Suppressor macrophage (primary cell): ENCODE data around the gene PAGR1.
"Not testable (repeated sequence)": the region's sequence is repeated elsewhere in the genome, so short reads cannot be mapped to it uniquely, and the experiment has no call there.

Source experiments
- DNase-seq, 4 experiments: peaks; one replicate each; pipeline ENCODE4 v3.0.0-alpha.2; 2020 to 2022

The PAGR1 gene

GRCh38 chr16:29812754-29813643 lies 3.0 kb upstream of the PAGR1 start:
- DNase-seq = no peak

- no peak for DNase-seq
Measured at GRCh38 chr16:29813644-29814562, 2.0 kb upstream of the PAGR1 start.

DNA sequence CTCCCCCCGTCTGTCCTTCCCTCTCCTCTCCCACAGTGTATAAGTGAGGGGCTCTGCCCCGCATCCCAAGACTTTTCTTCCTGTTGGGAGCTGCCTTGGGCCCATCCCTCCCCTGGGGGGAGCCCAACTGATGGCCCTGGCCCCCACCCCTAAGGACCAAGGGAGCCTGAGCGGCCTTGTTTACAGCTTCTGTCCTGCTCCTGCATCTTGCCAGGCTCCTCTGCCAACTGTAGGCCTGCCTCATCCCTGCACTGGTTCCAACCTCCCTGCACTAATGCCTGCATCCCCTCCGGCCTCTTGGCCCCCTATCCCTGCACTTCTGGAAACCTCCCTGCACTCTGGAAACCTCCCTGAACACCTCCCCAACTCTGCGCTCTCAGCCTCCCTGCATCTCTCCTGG lies 1.4 kb upstream of the PAGR1 start:
- no peak for DNase-seq

DNA sequence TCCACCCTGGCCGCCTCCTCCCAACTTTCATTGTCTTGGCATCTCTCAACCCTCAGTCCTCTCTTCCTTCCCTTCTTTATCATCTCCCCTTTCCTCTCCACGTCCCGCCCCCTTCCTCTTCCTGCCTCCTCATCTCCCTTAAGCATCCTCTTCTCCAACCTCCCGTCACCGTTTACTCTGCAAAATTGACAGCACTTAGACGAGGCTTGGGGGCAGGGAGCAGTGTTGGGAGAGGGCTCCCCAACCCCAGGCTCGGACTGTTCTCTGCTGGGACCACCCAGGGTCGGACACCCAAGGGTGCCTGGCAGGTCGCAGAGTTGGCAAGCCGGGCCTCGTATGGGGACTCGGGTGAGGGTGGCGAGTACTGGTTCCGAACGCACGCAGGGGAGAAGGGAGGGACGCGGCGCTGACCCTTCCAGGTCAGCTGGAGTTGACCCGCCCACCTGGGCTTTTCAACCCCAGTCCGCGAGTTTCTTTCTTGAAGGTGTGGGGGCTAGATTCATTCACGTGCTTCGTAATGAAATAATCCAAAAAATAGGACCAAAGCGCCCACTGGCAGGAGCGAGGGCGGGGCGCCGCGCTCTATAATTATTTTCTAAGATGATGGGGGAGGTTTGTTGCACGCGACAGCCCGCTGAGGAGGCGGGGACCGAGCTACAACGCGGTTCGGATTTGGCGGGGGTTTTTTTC lies 775 bp upstream of the PAGR1 start:
- DNase-seq = peak in 1 of 4 experiments; percentile 14

GRCh38 chr16:29816694-29817441 lies 916 bp downstream of the PAGR1 start:
- DNase-seq = peak; percentile 74 to 91 (median 86)

- DNase-seq = no peak
Measured at GRCh38 chr16:29818082-29818481, 2.1 kb downstream of the PAGR1 start.

GRCh38 chr16:29819506-29819905 lies 3.6 kb downstream of the PAGR1 start:
- no peak for DNase-seq

- DNase-seq = peak; percentile 74 to 88 (median 82)
Measured at GRCh38 chr16:29820271-29820701, 4.3 kb downstream of the PAGR1 start, which contains the start of gene MVP. TSS of gene MVP (plus strand) at chr16:29820462. CDS start at chr16:29830550, 10,088 bp downstream.

GRCh38 chr16:29820730-29821642 lies 5.0 kb downstream of the PAGR1 start:
- DNase-seq = peak in 3 of 4 experiments; percentile 33 to 63 (median 50)

GRCh38 chr16:29821643-29822115 lies 5.7 kb downstream of the PAGR1 start:
- DNase-seq = no peak

- DNase-seq = no peak
Measured at GRCh38 chr16:29824589-29825144, 8.7 kb downstream of the PAGR1 start.

- no peak for DNase-seq
Measured at GRCh38 chr16:29825145-29826044, 9.4 kb downstream of the PAGR1 start.

- DNase-seq = no peak
Measured at GRCh38 chr16:29826342-29826695, 10.4 kb downstream of the PAGR1 start.

DNA sequence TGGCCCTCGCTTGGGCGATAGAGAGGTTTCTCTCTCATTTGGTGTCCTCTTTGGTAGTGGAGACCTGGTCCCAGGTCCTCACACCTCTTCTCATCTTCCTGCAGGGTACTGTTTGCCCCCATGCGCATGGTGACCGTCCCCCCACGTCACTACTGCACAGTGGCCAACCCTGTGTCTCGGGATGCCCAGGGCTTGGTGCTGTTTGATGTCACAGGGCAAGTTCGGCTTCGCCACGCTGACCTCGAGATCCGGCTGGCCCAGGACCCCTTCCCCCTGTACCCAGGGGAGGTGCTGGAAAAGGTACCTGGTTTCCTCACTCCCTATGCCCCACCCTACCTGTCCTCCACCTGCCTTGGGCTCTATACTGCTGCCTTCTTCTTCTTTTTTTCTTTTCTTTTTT lies 14.8 kb downstream of the PAGR1 start:
- no peak for DNase-seq

GRCh38 chr16:29831490-29831889 lies 15.5 kb downstream of the PAGR1 start:
- no peak for DNase-seq

DNA sequence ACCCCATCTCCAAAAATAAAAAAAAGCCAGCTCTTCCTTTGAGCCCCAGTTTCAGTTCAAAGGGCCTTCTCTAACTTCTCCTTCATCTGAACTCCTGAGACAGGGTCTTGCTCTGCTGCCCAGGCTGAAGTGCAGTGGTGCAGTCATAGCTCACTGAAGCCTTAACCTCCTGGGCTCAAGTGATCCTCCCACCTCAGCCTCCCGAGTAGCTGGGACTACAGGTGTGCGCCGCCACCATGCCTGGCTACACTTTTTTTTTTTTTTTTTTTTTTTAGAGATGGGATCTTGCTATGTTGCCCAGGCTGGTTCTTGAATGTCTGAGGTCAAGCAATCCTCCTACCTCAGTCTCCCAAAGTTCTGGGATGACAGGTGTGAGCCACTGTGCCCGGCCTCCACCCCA lies 17.3 kb downstream of the PAGR1 start:
- not testable (repeated sequence) for DNase-seq

DNA sequence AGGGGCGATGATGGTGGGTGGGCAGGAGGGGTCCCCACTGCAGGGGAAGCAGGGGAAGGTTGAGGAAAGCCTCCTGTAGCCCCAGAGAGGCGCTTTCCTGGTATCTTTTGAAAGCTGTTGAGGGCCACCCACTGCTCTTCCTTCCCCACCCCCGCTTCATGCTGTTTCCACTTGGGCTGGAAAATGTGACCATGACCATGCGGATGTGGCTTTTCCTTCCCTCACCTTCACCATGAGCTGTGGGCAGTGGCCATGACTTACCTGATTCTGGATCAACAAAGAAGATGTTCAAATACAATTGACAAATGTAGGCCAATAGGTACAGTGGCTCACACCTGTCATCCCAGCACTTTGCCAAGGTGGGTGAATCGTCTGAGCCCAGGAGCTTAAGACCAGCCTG lies 18.1 kb downstream of the PAGR1 start:
- no peak for DNase-seq

- DNase-seq = no peak
Measured at GRCh38 chr16:29835926-29836325, 20.0 kb downstream of the PAGR1 start.

- DNase-seq = no peak
Measured at GRCh38 chr16:29836623-29837022, 20.7 kb downstream of the PAGR1 start.
